ENCODE data around the gene RPS15. TPM values are rescaled to one million over a fixed set of nuclear protein-coding genes. Genes with fewer than 3 reads are reported as not detected.

The RPS15 gene
- total RNA-seq, 4 donors from 2014 or later: 1,802 to 3,909 (median 2,793) TPM

DNA sequence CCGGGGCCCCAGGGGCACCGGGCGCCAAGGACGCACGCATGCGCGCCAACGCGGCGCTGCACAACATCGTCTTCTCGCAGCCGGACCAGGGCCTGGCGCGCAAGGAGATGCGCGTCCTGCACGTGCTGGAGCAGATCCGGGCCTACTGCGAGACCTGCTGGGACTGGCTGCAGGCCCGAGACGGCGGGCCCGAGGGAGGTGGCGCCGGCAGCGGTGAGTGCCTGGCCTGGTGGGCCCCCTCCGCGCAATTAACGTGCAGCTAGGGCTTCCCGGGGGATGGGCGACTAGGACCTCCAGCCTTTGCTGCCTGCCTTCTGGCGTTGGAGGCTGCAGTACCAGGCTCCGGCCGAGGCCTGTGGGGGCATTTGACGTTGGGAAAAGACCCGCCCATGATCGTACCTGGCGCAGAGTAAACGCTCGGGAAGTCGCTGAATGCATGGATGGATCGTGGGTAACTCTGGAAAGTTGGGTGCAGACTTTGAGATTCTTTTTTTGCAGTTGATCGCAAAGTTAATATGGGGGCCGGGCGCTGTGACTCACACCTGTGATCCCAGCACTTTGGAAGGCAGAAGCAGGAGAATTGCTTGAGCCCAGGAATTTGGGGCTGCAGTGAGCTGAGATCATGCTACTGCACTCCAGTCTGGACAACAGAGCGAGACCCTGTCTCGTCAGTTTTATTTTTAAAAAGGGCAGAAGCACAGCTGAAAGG, 19.0 kb downstream of the RPS15 start:
- no peak overlapping the region for H3K27ac ChIP-seq
- no peak for DNase-seq (ENCODE audit: low spot score in 2 of 2)
- H3K4me3 ChIP-seq: no peak overlapping the region
- TF ChIP-seq, protein P1, sequence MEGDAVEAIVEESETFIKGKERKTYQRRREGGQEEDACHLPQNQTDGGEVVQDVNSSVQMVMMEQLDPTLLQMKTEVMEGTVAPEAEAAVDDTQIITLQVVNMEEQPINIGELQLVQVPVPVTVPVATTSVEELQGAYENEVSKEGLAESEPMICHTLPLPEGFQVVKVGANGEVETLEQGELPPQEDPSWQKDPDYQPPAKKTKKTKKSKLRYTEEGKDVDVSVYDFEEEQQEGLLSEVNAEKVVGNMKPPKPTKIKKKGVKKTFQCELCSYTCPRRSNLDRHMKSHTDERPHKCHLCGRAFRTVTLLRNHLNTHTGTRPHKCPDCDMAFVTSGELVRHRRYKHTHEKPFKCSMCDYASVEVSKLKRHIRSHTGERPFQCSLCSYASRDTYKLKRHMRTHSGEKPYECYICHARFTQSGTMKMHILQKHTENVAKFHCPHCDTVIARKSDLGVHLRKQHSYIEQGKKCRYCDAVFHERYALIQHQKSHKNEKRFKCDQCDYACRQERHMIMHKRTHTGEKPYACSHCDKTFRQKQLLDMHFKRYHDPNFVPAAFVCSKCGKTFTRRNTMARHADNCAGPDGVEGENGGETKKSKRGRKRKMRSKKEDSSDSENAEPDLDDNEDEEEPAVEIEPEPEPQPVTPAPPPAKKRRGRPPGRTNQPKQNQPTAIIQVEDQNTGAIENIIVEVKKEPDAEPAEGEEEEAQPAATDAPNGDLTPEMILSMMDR (IDR thresholded peaks at IDR 0.05): no peak
- TF ChIP-seq EP300 (IDR thresholded peaks at IDR 0.05) (no peak), POLR2A (IDR thresholded peaks at IDR 0.05) (no peak), POLR2AphosphoS5 (IDR thresholded peaks at IDR 0.05) (no peak)
- H3K4me1 ChIP-seq: peaks cover 46% of the 10 kb centered on the region
- no peaks in the 10 kb centered on the region for H3K9me3 ChIP-seq
- H3K27me3 ChIP-seq: peaks cover 58% of the 10 kb centered on the region
- 37% methylated on average over 16 of the region's 48 CpGs for WGBS
- peaks cover 15% of the 10 kb centered on the region for H3K36me3 ChIP-seq

DNA sequence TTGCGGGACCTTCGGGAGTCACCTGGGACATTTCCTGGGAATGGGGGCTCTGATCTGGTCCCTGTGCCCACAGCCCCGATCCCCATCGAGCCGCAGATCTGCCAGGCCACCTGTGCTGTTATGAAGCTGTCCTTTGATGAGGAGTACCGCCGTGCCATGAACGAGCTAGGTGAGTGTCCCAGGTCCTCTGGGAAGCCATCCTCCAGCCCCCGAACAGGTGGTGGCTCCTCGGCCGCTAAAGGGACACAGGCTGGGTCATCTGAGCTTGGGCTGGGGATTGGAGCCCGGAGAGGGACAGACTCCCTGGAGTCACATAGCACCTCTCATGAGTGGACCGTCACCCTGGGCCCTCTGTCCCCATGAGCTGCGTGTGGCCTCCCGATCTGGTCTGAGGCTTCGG, 19.7 kb downstream of the RPS15 start:
- H3K36me3 ChIP-seq: peaks cover 15% of the 10 kb centered on the region
- peaks cover 50% of the 10 kb centered on the region for H3K27me3 ChIP-seq
- no peak for DNase-seq (ENCODE audit: low spot score in 2 of 2)
- H3K4me3 ChIP-seq: no peak overlapping the region
- no peak overlapping the region for H3K27ac ChIP-seq
- 84% methylated on average over 9 of the region's 16 CpGs for WGBS
- H3K4me1 ChIP-seq: peaks cover 42% of the 10 kb centered on the region
- H3K9me3 ChIP-seq: no peaks in the 10 kb centered on the region
- no peak for TF ChIP-seq POLR2AphosphoS5 (IDR thresholded peaks at IDR 0.05)
- TF ChIP-seq, protein P1 (IDR thresholded peaks at IDR 0.05): no peak
- no peak for TF ChIP-seq POLR2A (IDR thresholded peaks at IDR 0.05)
- TF ChIP-seq EP300 (IDR thresholded peaks at IDR 0.05): no peak

DNA sequence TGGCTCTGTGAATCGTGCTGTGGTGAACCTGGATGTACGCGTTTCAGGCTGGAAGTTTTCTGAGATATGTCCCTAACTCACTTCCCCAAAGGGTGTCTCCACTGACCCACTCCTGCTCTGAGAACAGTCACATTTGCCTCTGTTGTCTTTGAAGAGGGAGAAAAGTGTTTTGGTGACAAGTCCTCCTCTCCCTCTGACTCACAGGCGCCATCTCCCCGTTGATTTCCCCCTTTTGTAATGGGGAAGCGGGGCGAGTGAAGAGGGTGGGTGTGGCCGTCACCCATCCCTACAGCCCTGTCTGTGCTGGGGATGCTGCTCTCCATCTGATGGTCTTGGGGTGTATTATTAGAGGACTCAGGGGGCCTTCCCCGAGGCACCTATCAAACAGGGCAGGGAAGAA, 21.3 kb downstream of the RPS15 start:
- H3K4me3 ChIP-seq: no peak overlapping the region
- no peak for DNase-seq (ENCODE audit: low spot score in 2 of 2)
- no peak overlapping the region for H3K27ac ChIP-seq
- peaks cover 15% of the 10 kb centered on the region for H3K36me3 ChIP-seq
- peaks cover 27% of the 10 kb centered on the region for H3K4me1 ChIP-seq
- no peaks in the 10 kb centered on the region for H3K9me3 ChIP-seq
- no peak for TF ChIP-seq POLR2A (IDR thresholded peaks at IDR 0.05)
- TF ChIP-seq, protein P1 (IDR thresholded peaks at IDR 0.05): no peak
- no peak for TF ChIP-seq POLR2AphosphoS5 (IDR thresholded peaks at IDR 0.05)
- WGBS: 83% methylated on average over 8 of the region's 9 CpGs
- peaks cover 40% of the 10 kb centered on the region for H3K27me3 ChIP-seq

DNA sequence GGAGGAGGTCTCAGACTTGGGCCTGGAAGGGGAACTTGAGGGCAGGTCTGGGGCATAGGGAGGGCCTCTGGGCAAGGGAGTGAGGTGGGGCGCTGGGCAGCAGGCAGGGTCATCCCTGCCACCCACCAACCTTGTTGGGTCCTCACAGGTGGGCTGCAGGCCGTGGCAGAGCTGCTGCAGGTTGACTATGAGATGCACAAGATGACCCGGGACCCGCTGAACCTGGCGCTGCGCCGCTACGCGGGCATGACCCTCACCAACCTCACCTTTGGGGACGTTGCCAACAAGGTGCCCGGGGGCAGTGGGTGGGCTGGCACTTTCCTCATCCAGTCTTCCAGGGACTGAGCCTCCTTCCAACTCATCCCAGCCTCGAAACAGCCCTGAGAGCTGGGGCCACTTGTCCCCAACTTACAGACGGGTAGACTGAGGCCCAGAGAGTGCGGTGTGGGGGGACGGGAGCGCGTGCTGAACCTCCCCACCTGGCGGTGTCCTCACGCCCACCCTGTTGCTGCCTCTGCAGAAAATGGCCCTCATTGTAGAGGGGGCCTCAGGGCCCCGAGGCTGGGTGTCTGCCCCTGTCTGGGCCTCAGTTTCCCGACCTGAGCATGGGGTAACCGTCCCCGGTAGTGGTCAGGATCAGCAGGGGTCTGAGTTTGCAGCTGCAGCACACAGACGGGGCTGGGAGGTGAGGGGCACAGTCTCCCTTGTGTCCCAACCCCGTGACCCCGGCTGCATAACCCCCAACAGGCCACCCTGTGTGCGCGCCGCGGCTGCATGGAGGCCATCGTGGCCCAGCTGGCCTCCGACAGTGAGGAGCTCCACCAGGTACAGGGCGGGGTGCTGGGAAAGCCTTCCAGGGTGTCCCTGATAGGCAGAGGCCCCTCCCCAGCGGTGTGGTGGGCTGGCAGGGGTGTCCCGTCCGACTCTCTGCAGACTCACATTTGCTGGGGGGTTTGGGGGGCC, 22.1 kb downstream of the RPS15 start:
- Histone ChIP-seq H3K27me3 (peaks cover 43% of the 10 kb centered on the region), H3K9me3 (no peaks in the 10 kb centered on the region), H3K36me3 (peaks cover 15% of the 10 kb centered on the region), H3K4me3 (no peak overlapping the region), H3K27ac (no peak overlapping the region), H3K4me1 (peaks cover 23% of the 10 kb centered on the region)
- 93% methylated on average over 11 of the region's 36 CpGs for WGBS
- TF ChIP-seq, protein P1 (IDR thresholded peaks at IDR 0.05): no peak
- no peak for TF ChIP-seq EP300 (IDR thresholded peaks at IDR 0.05)
- no peak for TF ChIP-seq POLR2A (IDR thresholded peaks at IDR 0.05)
- TF ChIP-seq POLR2AphosphoS5 (IDR thresholded peaks at IDR 0.05): no peak
- no peak for DNase-seq (ENCODE audit: low spot score in 2 of 2)

DNA sequence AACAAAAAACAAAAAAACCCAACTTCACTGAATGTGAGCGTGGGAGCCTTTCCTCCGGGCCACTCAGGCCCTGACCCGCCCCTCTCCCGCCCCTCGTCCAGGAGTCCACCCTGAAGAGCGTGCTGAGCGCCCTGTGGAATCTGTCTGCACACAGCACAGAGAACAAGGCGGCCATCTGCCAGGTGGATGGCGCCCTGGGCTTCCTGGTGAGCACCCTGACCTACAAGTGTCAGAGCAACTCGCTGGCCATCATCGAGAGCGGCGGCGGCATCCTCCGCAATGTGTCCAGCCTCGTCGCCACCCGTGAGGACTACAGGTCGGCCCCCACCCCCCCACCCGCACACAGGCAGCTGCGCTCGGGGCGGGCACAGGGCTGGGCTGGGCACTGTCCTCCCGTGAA, 23.7 kb downstream of the RPS15 start:
- Histone ChIP-seq H3K9me3 (no peaks in the 10 kb centered on the region), H3K4me3 (no peak overlapping the region), H3K36me3 (peaks cover 15% of the 10 kb centered on the region), H3K27ac (no peak overlapping the region), H3K27me3 (peaks cover 43% of the 10 kb centered on the region), H3K4me1 (peaks cover 25% of the 10 kb centered on the region)
- TF ChIP-seq, protein P1 (IDR thresholded peaks at IDR 0.05): no peak
- TF ChIP-seq POLR2AphosphoS5 (IDR thresholded peaks at IDR 0.05) (no peak), EP300 (IDR thresholded peaks at IDR 0.05) (no peak), POLR2A (IDR thresholded peaks at IDR 0.05) (no peak)
- DNase-seq (ENCODE audit: low spot score in 2 of 2): no peak
- WGBS: 77% methylated on average over 4 of the region's 24 CpGs
